Right lobe of liver (tissue), 6 donors: ENCODE results near the gene GRIK1. TPM values are rescaled to one million over a fixed set of nuclear protein-coding genes. Genes with fewer than 3 reads are reported as not detected.

Source experiments
- ATAC-seq, 4 donors: fragments of 200-7000 bp; cut with Tn5 transposase; one replicate each; pipeline ENCODE4 v1.9.1; 2020; ENCODE audit warnings: mild to moderate bottlenecking in 4 of 4, moderate library complexity in 4 of 4
- DNase-seq, 3 donors: peaks; one replicate each; pipeline ENCODE4 v3.0.0-alpha.2; 2020
- H3K27ac ChIP-seq, 3 donors: fragments of 200-600 bp; one replicate each; pipeline ENCODE4 v1.8.0; 2022
- H3K27me3 ChIP-seq, 2 donors: fragments of 200-600 bp; one replicate each; pipeline ENCODE4 v1.8.0; 2022
- H3K36me3 ChIP-seq, 4 donors: fragments of 200-600 bp; sonication (generic) in 1 of 4; one replicate each; pipeline versions ENCODE4 v1.5.1 to v1.8.0; 2017 to 2022; ENCODE audit warnings: control low read depth in 1 of 4
- H3K4me1 ChIP-seq, 4 donors: fragments of 200-600 bp; sonication (generic) in 1 of 4; one replicate each; pipeline versions ENCODE4 v1.5.1 to v1.8.0; 2017 to 2022; ENCODE audit warnings: control low read depth in 1 of 4
- H3K4me3 ChIP-seq, 3 donors: fragments of 200-600 bp; one replicate each; pipeline ENCODE4 v1.8.0; 2022
- H3K9me3 ChIP-seq, 4 donors: fragments of 200-600 bp; sonication (generic) in 1 of 4; one replicate each; pipeline versions ENCODE4 v1.5.1 to v1.8.0; 2017 to 2022; ENCODE audit warnings: control low read depth in 1 of 4
- CTCF ChIP-seq, 4 donors: fragments of 200-600 bp in 3 of 4; fragments of 450-650 bp in 1 of 4; IDR thresholded peaks; one replicate each; pipeline versions ENCODE4 v1.5.1 to v1.8.0; 2016 to 2022; ENCODE audit warnings: antibody characterized with exemption in 4 of 4, mild to moderate bottlenecking in 2 of 4
- POLR2A ChIP-seq: fragments of 450-650 bp; IDR thresholded peaks from one replicate; pipeline ENCODE4 v1.6.1; 2017; ENCODE audit warnings: antibody characterized with exemption, mild to moderate bottlenecking
- WGBS: methylation state at CpG from one replicate; pipeline ENCODE4 v1.1.6; 2018; ENCODE audit warnings: low coverage, low lambda C conversion rate; ENCODE audit not compliant: insufficient coverage; ENCODE audit errors: missing lambda C conversion rate; 5-methylcytosine and 5-hydroxymethylcytosine counted together
- intact Hi-C, 2 donors: fragments of 100-400 bp; cut with DNase I; formaldehyde crosslinking; loops; one replicate each; pipeline versions ENCODE4 v1.11.2 to v1.14.1; 2022
- total RNA-seq, 6 experiments: library from RNA; depleted of rRNA in 2 of 6; stranded (reverse); fragments of >200 nt in 2 of 6; fragmentation: NEBNext Ultra II Directional in 3 of 6; extraction: Animal tissue kit (Norgen Biotek cat#: 25700) in 3 of 6; gene quantifications; one replicate each; pipeline versions ENCODE4 v1.1.0 to v1.2.4, GENCODE V29; 2016 to 2023
- donor health status: DM: no; HTN: yes; CAD: no.
- donor health status: DM: no; HTN: no; CAD: no.
- donor health status: DM: no; HTN: no; CAD: no.
- donor health status: DM: no; HTN: yes; CAD: no.
- donor health status: DM: no; HTN: yes; CAD: no.

GRIK1 gene
- total RNA-seq, 6 experiments from 2014 or later = not detected

GRCh38 chr21:29762570-29763082, 177.2 kb downstream of the GRIK1 start:
- H3K36me3 ChIP-seq = no peaks in the 10 kb centered on the region
- intact Hi-C loops = no loop called here
- 49% methylated on average over 2 of the region's 2 CpGs for WGBS
- TF ChIP-seq CTCF (IDR thresholded peaks at IDR 0.05) (no peak), POLR2A (no peak)
- no peaks in the 10 kb centered on the region for H3K9me3 ChIP-seq
- no peak for DNase-seq
- H3K4me1 ChIP-seq = no peaks in the 10 kb centered on the region
- no peak overlapping the region for H3K27ac ChIP-seq
- no peak for ATAC-seq
- no peak overlapping the region for H3K4me3 ChIP-seq
- no peaks in the 10 kb centered on the region for H3K27me3 ChIP-seq

- intact Hi-C loops = no loop called here
- Histone ChIP-seq H3K27me3 (no peaks in the 10 kb centered on the region), H3K9me3 (no peaks in the 10 kb centered on the region), H3K27ac (no peak overlapping the region), H3K4me1 (no peaks in the 10 kb centered on the region), H3K4me3 (no peak overlapping the region), H3K36me3 (no peaks in the 10 kb centered on the region)
- DNase-seq (no peak), ATAC-seq (no peak)
- WGBS = 71% methylated on average over 3 of the region's 3 CpGs
- TF ChIP-seq CTCF (IDR thresholded peaks at IDR 0.05) (no peak), POLR2A (no peak)
Measured at GRCh38 chr21:29753216-29753615, 186.6 kb downstream of the GRIK1 start.

GRCh38 chr21:29751473-29752185, 188.2 kb downstream of the GRIK1 start:
- H3K36me3 ChIP-seq = no peaks in the 10 kb centered on the region
- DNase-seq (no peak), ATAC-seq (no peak)
- H3K4me1 ChIP-seq = no peaks in the 10 kb centered on the region
- no peak overlapping the region for H3K27ac ChIP-seq
- no peak overlapping the region for H3K4me3 ChIP-seq
- intact Hi-C loops = no loop called here
- TF ChIP-seq POLR2A (no peak), CTCF (IDR thresholded peaks at IDR 0.05) (no peak)
- H3K27me3 ChIP-seq = no peaks in the 10 kb centered on the region
- WGBS = 84% methylated on average over 7 of the region's 7 CpGs
- H3K9me3 ChIP-seq = no peaks in the 10 kb centered on the region

GRCh38 chr21:29749957-29750356, 189.8 kb downstream of the GRIK1 start:
- no peak overlapping the region for H3K27ac ChIP-seq
- no peak for DNase-seq
- H3K4me3 ChIP-seq = no peak overlapping the region
- no peak for TF ChIP-seq POLR2A
- H3K27me3 ChIP-seq = no peaks in the 10 kb centered on the region
- H3K4me1 ChIP-seq = no peaks in the 10 kb centered on the region
- no peaks in the 10 kb centered on the region for H3K36me3 ChIP-seq
- intact Hi-C loops = no loop called here
- ATAC-seq = no peak
- no peaks in the 10 kb centered on the region for H3K9me3 ChIP-seq
- 100% methylated on average over 1 of the region's 1 CpG for WGBS

- Histone ChIP-seq H3K36me3 (no peaks in the 10 kb centered on the region), H3K27me3 (no peaks in the 10 kb centered on the region), H3K4me3 (no peak overlapping the region), H3K9me3 (no peaks in the 10 kb centered on the region), H3K4me1 (no peaks in the 10 kb centered on the region), H3K27ac (no peak overlapping the region)
- TF ChIP-seq CTCF (IDR thresholded peaks at IDR 0.05) = no peak
- 93% methylated on average over 3 of the region's 3 CpGs for WGBS
- DNase-seq (no peak), ATAC-seq (no peak)
- intact Hi-C loops = no loop called here
Measured at GRCh38 chr21:29749223-29749622, 190.6 kb downstream of the GRIK1 start.
